ENCODE data around the gene ALPK3. TPM values are rescaled to one million over a fixed set of nuclear protein-coding genes. Genes with fewer than 3 reads are reported as not detected.
A peak's percentile ranks its signal among the peaks of the same experiment; 100 is the strongest.

The ALPK3 gene
- total and polyA plus RNA-seq, 8 donors: 0.58 to 17.9 (median 3.5) TPM

GRCh38 chr15:84871428-84871985 lies 54.4 kb downstream of the ALPK3 start:
- intact Hi-C loops (cut with DNase I; ENCODE audit: low total_unique reads): no loop called here
- Histone ChIP-seq H3K4me1 (peaks cover 0 to 12% (median 0%) of the 10 kb centered on the region in 4 donors), H3K36me3 (peaks cover 0 to 35% (median 13%) of the 10 kb centered on the region in 4 donors), H3K4me3 (no peak overlapping the region), H3K27me3 (no peaks in the 10 kb centered on the region), H3K9me3 (no peaks in the 10 kb centered on the region), H3K27ac (no peak overlapping the region)
- peak in 1 of 2 donors; percentile 42 for DNase-seq
- TF ChIP-seq EP300 (IDR thresholded peaks at IDR 0.05): no peak
- TF ChIP-seq, protein P1, sequence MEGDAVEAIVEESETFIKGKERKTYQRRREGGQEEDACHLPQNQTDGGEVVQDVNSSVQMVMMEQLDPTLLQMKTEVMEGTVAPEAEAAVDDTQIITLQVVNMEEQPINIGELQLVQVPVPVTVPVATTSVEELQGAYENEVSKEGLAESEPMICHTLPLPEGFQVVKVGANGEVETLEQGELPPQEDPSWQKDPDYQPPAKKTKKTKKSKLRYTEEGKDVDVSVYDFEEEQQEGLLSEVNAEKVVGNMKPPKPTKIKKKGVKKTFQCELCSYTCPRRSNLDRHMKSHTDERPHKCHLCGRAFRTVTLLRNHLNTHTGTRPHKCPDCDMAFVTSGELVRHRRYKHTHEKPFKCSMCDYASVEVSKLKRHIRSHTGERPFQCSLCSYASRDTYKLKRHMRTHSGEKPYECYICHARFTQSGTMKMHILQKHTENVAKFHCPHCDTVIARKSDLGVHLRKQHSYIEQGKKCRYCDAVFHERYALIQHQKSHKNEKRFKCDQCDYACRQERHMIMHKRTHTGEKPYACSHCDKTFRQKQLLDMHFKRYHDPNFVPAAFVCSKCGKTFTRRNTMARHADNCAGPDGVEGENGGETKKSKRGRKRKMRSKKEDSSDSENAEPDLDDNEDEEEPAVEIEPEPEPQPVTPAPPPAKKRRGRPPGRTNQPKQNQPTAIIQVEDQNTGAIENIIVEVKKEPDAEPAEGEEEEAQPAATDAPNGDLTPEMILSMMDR (IDR thresholded peaks at IDR 0.05): peak in 2 of 7 experiments; percentile 21 to 34
- WGBS, 5 donors: 76 to 93% (median 82%) methylated on average over 9 of the region's 9 CpGs

DNA sequence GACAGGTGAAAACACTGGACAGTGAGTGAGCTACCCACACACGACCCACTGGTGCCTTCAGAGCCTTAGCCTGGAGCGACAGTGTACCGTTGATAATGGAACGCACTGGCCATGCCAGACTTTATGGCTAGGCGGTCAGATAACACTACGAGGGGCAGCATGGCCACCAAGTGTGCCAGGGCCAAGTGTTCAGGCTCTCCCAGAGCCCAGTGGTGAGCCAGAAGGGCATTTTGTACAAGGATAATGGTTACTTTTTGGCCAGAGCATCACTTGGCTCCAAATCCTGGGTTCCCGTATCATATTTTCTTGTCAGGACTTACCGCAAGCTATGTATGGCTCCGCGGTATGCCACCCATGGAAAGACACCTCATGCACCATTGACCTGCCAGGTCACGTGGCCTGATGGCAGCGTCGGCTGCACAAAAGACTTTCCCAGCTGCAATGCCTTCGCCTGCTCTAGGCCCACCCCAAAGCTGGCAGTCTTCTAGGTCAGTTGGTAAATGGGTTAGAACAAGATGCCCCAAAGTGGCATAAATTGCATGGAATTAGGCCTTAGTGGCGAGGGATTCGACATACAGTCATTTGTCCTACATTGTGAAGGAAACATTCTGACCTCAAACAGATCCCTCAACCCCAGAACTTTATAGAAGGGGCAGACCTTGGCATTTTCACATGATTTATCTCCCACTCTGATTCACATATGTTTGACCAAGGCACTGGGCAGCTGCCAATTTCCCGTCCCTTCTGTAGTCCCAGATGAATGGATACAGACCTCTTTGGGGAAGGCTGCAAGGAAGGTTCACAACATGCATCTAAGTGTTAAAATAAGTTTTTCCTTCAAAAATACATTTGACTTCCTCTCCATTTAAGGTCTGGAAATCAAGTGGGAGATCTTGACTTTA lies 55.1 kb downstream of the ALPK3 start:
- Histone ChIP-seq H3K4me1 (peaks cover 0 to 12% (median 0%) of the 10 kb centered on the region in 4 donors), H3K4me3 (no peak overlapping the region), H3K9me3 (no peaks in the 10 kb centered on the region), H3K27me3 (no peaks in the 10 kb centered on the region), H3K27ac (no peak overlapping the region), H3K36me3 (peaks cover 0 to 30% (median 12%) of the 10 kb centered on the region in 4 donors)
- TF ChIP-seq, protein P1 (IDR thresholded peaks at IDR 0.05): no peak
- TF ChIP-seq POLR2A (IDR thresholded peaks at IDR 0.05) (no peak), EP300 (IDR thresholded peaks at IDR 0.05) (no peak), POLR2AphosphoS5 (IDR thresholded peaks at IDR 0.05) (no peak)
- 84 to 91% (median 89%) methylated on average over 15 to 17 of the region's 17 CpGs for WGBS, 5 donors
- intact Hi-C loops (cut with DNase I; ENCODE audit: low total_unique reads): no loop called here
- no peak for DNase-seq

DNA sequence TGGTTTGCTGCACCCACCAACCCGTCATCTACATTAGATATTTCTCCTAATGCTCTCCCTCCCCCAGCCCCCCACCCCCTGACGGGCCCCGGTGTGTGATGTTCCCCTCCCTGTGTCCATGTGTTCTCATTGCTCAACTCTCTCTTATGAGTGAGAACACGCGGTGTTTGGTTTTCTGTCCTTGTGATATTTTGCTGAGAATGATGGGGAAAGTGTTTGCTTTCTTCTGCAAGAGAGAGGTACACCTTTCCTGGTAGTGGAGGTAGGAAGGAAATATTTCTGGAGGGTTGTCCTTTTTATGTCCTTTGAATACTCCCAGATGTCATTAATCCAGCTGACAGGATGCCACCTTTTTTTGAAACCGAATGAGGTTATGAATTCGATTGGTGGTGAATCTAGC lies 56.8 kb downstream of the ALPK3 start:
- TF ChIP-seq EP300 (IDR thresholded peaks at IDR 0.05) (no peak), POLR2AphosphoS5 (IDR thresholded peaks at IDR 0.05) (no peak), POLR2A (IDR thresholded peaks at IDR 0.05) (no peak)
- TF ChIP-seq, protein P1 (IDR thresholded peaks at IDR 0.05): no peak
- WGBS, 5 donors: 35 to 53% (median 47%) methylated on average over 7 of the region's 7 CpGs
- no peak for DNase-seq

GRCh38 chr15:84874981-84875699 lies 58.0 kb downstream of the ALPK3 start:
- WGBS, 5 donors: 82 to 87% (median 85%) methylated on average over 5 of the region's 5 CpGs

More for the DNA sequence above, 56.8 kb downstream of the ALPK3 start:
- no peak overlapping the region for H3K27ac ChIP-seq
- peaks cover 0 to 12% (median 5%) of the 10 kb centered on the region in 4 donors for H3K4me1 ChIP-seq
- peaks cover 0 to 13% (median 5%) of the 10 kb centered on the region in 4 donors for H3K36me3 ChIP-seq
- intact Hi-C loops (cut with DNase I; ENCODE audit: low total_unique reads): no loop called here
- no peaks in the 10 kb centered on the region for H3K9me3 ChIP-seq
- H3K27me3 ChIP-seq: no peaks in the 10 kb centered on the region
- no peak overlapping the region for H3K4me3 ChIP-seq

More at GRCh38 chr15:84874981-84875699, 58.0 kb downstream of the ALPK3 start:
- TF ChIP-seq POLR2A (IDR thresholded peaks at IDR 0.05) (no peak), EP300 (IDR thresholded peaks at IDR 0.05) (no peak), POLR2AphosphoS5 (IDR thresholded peaks at IDR 0.05) (no peak)
- TF ChIP-seq, protein P1 (IDR thresholded peaks at IDR 0.05): no peak
- no peak overlapping the region for H3K4me3 ChIP-seq
- H3K9me3 ChIP-seq: no peaks in the 10 kb centered on the region
- no peak overlapping the region for H3K27ac ChIP-seq
- peaks cover 0 to 12% (median 5%) of the 10 kb centered on the region in 4 donors for H3K4me1 ChIP-seq
- peaks cover 0 to 1% (median 0%) of the 10 kb centered on the region in 4 donors for H3K36me3 ChIP-seq
- DNase-seq: no peak
- intact Hi-C loops (cut with DNase I; ENCODE audit: low total_unique reads): no loop called here
- H3K27me3 ChIP-seq: no peaks in the 10 kb centered on the region

Measured in stomach (tissue), 9 donors.